Sigmoid colon (tissue), 4 donors: Measurements from ENCODE around the gene ALPG.

ENCODE experiments used
- CTCF ChIP-seq, 4 experiments: fragments of 450-650 bp in 3 of 4; fragments of 200-600 bp in 1 of 4; IDR thresholded peaks; one replicate each; pipeline ENCODE4 v1.5.1; 2016 to 2019; ENCODE audit warnings: antibody characterized with exemption in 4 of 4, mild to moderate bottlenecking in 3 of 4, moderate library complexity in 2 of 4
- POLR2A ChIP-seq, 2 donors: fragments of 450-650 bp; IDR thresholded peaks; one replicate each; pipeline ENCODE4 v1.6.1; 2016; ENCODE audit warnings: antibody characterized with exemption in 2 of 2, mild to moderate bottlenecking in 2 of 2, moderate library complexity in 2 of 2
- POLR2AphosphoS5 ChIP-seq, 4 donors: sonication (generic); formaldehyde crosslinking; IDR thresholded peaks; one replicate each; pipeline ENCODE4 v1.6.1; 2017; ENCODE audit warnings: antibody characterized with exemption in 4 of 4

DNA sequence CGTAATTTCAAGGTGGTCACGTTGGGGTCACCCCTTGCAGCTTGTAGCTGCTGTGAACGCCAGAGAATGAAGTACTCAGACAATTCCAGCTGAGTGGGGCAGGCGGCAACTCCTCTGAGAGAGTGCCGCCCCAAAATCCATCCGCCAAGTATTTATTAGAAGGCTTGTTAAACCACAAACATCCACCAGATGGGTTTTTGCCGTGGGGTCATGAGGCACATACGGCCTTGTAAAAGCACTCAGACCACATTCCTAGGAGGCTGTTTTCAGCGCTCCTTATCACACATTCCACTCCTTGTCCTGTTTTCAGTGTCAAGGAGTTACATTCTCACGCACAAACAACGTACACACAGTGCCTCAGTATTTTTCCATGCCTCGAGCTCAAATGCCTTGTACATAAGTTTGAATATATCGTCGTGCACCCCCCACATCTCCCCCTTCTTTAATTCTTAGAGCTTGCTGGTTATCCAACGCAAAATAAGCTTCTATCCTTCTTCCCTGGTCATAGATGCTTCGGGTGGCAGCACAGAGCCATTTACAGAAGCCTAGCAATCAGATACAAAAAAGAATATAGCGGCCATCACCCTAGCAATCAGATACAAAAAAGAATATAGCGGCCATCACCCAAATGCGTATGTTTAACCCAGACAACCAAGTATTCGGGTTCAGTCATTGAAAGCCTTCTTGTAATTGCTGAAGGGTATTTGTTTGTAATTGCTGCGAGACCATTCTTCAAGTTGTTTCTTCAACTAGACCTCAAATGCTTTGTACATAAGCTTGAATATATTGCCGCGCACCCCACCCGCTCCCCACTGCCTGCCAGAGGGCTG lies 20.8 kb upstream of the ALPG start:
- TF ChIP-seq CTCF (IDR thresholded peaks at IDR 0.05) (no peak), POLR2A (IDR thresholded peaks at IDR 0.05) (no peak), POLR2AphosphoS5 (IDR thresholded peaks at IDR 0.05) (no peak)
